HG03108 (cell line): Measurements from ENCODE around the gene SYPL1.

Experiments used
- ATAC-seq: cut with Tn5 transposase; IDR thresholded peaks from one replicate; pipeline ENCODE4 v1.9.1; 2021; ENCODE audit warnings: moderate library complexity; ENCODE audit not compliant: unreplicated experiment

The SYPL1 gene

DNA sequence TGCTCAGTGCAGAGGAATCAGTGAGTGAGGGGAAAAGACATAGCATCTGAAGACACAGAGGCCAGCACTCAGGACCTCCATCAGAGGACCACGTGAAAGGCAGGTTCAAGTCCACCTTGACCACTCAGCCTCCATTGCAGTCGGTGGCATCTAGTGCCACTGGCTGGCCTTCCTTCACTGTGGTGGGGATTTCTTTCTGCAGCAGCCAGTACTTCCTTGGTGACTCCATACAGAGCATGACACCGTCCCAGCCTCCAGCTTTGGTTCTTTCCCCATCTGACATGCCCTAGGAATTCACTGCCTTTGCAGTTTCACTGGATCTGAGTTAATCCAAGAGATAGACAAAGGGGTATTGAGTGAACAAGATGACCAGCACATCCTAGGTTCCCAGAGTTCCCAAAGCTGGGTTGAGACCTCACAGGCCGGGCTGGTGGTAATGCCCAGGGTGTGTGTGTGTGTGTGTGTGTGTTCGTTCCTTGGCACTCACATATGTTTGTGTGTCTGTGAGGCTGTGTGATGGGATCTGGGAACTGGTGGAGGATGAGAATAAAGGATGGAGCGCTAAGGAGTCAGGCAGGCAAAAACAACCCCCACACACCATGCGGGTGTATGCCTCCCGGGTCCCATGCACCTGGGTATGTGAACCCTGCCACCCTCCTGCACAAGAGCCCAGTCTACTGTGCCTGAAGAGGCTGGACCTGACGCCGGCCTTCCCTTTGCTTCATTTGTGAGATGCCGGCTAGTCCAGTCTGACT is 57.8 kb downstream of the SYPL1 start:
- no peak for ATAC-seq

- ATAC-seq, result no peak
These were observed 59.0 kb downstream of the SYPL1 start for GRCh38 chr7:106053109-106053508.

GRCh38 chr7:106052681-106053080 is 59.4 kb downstream of the SYPL1 start:
- ATAC-seq, result no peak

DNA sequence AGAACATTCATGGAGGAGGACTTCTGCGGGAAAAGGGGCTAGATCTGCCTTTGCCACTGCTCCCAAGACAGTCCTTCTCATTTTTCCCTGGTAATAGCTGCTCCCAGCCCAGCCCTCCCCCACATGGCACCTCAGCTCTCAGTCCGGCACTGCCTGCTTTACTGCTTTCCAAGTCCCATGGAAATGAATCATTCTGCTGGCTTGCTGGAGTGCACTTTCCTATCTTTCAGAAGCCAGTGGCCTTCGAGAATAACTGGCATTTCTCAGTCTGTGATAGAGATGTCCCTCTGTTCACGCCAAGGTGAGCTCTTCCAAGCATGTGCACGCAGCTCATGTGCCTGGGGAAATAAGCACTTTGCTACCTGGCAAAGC is 61.4 kb downstream of the SYPL1 start:
- no peak for ATAC-seq

DNA sequence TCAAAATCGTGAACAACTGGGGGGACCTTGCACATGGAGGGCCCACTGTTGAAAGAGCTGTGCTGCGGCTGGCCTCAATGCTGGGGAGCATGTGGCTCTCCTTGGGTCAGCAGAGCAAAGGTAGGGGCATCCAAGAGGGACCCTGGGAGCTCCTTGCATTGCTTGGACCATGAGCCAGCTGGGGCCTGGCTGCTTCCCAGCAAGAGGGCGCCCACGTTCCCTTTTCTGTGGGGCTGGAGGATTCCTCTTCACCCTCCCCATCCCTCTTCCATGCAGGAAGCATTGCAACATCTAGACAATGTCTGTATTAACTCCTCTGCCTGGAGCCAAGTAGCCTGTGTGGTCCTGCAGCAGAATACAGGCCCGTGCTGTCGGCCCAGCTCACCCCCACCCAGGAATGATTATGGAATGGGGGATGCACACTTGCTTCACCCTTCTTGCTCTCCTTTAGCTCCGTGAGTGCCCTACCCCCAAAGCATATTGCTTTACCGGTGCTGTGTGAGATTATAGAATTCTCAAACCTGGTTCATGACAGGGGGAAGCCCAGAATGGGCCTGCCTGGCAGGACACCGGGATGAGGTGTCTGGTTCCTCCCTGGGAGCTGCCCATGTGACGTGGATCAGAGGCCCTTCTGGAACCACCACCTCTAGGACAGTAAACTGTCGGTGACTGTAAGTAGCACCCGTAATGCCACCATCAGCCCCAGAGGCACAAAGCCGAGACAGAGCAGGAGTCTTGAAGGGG is 61.9 kb downstream of the SYPL1 start:
- ATAC-seq, result no peak

DNA sequence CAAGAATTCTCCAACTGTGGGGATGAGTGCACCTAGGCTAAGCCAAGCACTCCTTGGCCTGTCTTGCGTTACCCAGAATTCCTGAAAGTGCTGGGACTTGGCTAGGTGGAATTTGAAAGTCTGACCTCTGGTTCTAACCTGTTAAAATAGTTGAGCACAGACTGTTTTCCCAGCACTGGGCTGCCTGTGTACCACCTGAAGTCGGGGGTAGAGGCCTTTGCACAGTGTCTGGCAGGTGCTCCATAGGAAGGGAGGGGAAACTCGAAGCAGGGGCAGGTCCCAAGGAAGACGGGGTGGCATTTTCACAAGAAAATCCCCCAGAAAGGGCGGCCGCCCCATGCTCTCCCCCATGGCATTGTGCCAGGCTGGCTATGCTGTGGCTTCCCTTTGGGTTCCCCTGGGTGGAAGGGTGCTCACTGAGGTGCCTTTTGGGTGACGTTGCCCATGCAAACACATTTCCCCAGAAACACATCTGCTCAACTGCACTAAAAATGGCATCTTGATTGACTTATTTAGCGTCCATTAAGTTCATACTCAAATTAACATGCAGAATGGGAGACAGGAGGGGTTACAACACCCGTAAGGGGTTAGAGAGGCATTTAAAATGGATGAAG is 62.9 kb downstream of the SYPL1 start:
- no peak for ATAC-seq

GRCh38 chr7:106048706-106049020 is 63.4 kb downstream of the SYPL1 start:
- ATAC-seq, result no peak

- no peak for ATAC-seq
These were observed 64.0 kb downstream of the SYPL1 start for GRCh38 chr7:106047818-106048705.

GRCh38 chr7:106047184-106047583 is 64.9 kb downstream of the SYPL1 start:
- no peak for ATAC-seq

GRCh38 chr7:106045586-106045985 is 66.5 kb downstream of the SYPL1 start:
- ATAC-seq, result no peak

- ATAC-seq, result no peak
These were observed 67.0 kb downstream of the SYPL1 start for GRCh38 chr7:106045139-106045538.

- ATAC-seq, result no peak
These were observed 69.9 kb downstream of the SYPL1 start for GRCh38 chr7:106042196-106042611.

- no peak for ATAC-seq
These were observed 70.9 kb downstream of the SYPL1 start for GRCh38 chr7:106041140-106041717.
